Cardiac muscle cell (in vitro differentiated cells and primary cell): ENCODE measurements around the gene DPEP1. TPM values are rescaled to one million over a fixed set of nuclear protein-coding genes. Genes with fewer than 3 reads are reported as not detected.

Experiments
- DNase-seq, 2 donors: peaks; one replicate each; pipeline versions ENCODE4 v3.0.0 to v3.0.0-alpha.2; 2010 to 2017; ENCODE audit warnings: low read depth in 1 of 2, low spot score in 1 of 2
- H3K27ac ChIP-seq: fragments of 200-600 bp; sonication (generic); 2 replicates; pipeline ENCODE4 v1.5.1; 2016
- H3K27me3 ChIP-seq: fragments of 200-600 bp; sonication (generic); 2 replicates; pipeline ENCODE4 v1.6.0; 2016; ENCODE audit warnings: control low read depth
- H3K36me3 ChIP-seq: fragments of 200-600 bp; sonication (generic); 2 replicates; pipeline ENCODE4 v1.5.1; 2016; ENCODE audit warnings: control low read depth
- H3K4me1 ChIP-seq: fragments of 200-600 bp; sonication (generic); 2 replicates; pipeline ENCODE4 v1.8.1; 2017; ENCODE audit warnings: low read depth, mild to moderate bottlenecking, mixed run types
- H3K4me3 ChIP-seq: fragments of 200-600 bp; sonication (generic); 2 replicates; pipeline ENCODE4 v1.5.1; 2016; ENCODE audit warnings: mild to moderate bottlenecking
- H3K9me3 ChIP-seq: fragments of 200-600 bp; sonication (generic); 2 replicates; pipeline ENCODE4 v1.5.1; 2017; ENCODE audit warnings: low read depth, mild to moderate bottlenecking, control low read depth
- CTCF ChIP-seq: IDR thresholded peaks from 2 replicates; pipeline ENCODE4 v1.5.1; 2012; ENCODE audit warnings: low read depth, mild to moderate bottlenecking, low read length
- polyA plus RNA-seq: library from polyadenylated mRNA; unstranded; fragments of >200 nt; fragmentation: Nextera tagmentation; extraction: Ambion mirVana; gene quantifications from 2 replicates; pipeline ENCODE4 v1.2.1, GENCODE V29; 2016
- total RNA-seq: library from RNA; depleted of rRNA; stranded (reverse); fragments of >200 nt; gene quantifications from 2 replicates; pipeline ENCODE4 v1.2.3, GENCODE V29; 2016

DPEP1 gene
- total and polyA plus RNA-seq, 2 experiments from 2014 or later: 2.1 to 2.2 TPM

GRCh38 chr16:89687092-89687940 lies 73.9 kb downstream of the DPEP1 start:
- Histone ChIP-seq H3K36me3 (peaks cover 2% of the 10 kb centered on the region), H3K4me1 (peaks cover 7% of the 10 kb centered on the region), H3K27ac (peak overlapping the region; percentile 80), H3K27me3 (no peaks in the 10 kb centered on the region), H3K9me3 (no peaks in the 10 kb centered on the region), H3K4me3 (peak overlapping the region; percentile 83)
- no peak for TF ChIP-seq CTCF
- DNase-seq: peak in 1 of 2 donors; percentile 28

Other genes with a start within 250 kb of the DPEP1 start
- gene ANKRD11, start 123.1 kb upstream of the DPEP1 start, total RNA-seq: 70.1 and 111 TPM in 2 replicates
- 131 and 159 TPM in 2 replicates for gene ANKRD11, start 123.1 kb upstream of the DPEP1 start, polyA plus RNA-seq
- 173 and 248 TPM in 2 replicates for gene SPG7, start 105.2 kb upstream of the DPEP1 start, total RNA-seq
- 99.1 and 110 TPM in 2 replicates for gene SPG7, start 105.2 kb upstream of the DPEP1 start, polyA plus RNA-seq
- 4,932 and 5,939 TPM in 2 replicates for gene RPL13, start 53.0 kb upstream of the DPEP1 start, total RNA-seq
- gene RPL13, start 53.0 kb upstream of the DPEP1 start, polyA plus RNA-seq: 1,293 and 1,556 TPM in 2 replicates
- gene CPNE7, start 37.9 kb upstream of the DPEP1 start, total RNA-seq: 0.88 and 2.2 TPM in 2 replicates
- gene CPNE7, start 37.9 kb upstream of the DPEP1 start, polyA plus RNA-seq: 1.6 and 7.0 TPM in 2 replicates
- gene CHMP1A, start 44.1 kb downstream of the DPEP1 start, total RNA-seq: 82.2 and 86.2 TPM in 2 replicates
- gene CHMP1A, start 44.1 kb downstream of the DPEP1 start, polyA plus RNA-seq: 87.5 and 89.6 TPM in 2 replicates
- gene SPATA33, start 44.2 kb downstream of the DPEP1 start, total RNA-seq: 8.3 and 12.6 TPM in 2 replicates
- 13.2 and 13.5 TPM in 2 replicates for gene SPATA33, start 44.2 kb downstream of the DPEP1 start, polyA plus RNA-seq
- 58.8 and 76.3 TPM in 2 replicates for gene CDK10, start 73.0 kb downstream of the DPEP1 start, total RNA-seq
- 142 and 159 TPM in 2 replicates for gene CDK10, start 73.0 kb downstream of the DPEP1 start, polyA plus RNA-seq
- gene SPATA2L, start 88.1 kb downstream of the DPEP1 start, total RNA-seq: 15.5 and 25.2 TPM in 2 replicates
- 12.3 and 17.1 TPM in 2 replicates for gene SPATA2L, start 88.1 kb downstream of the DPEP1 start, polyA plus RNA-seq
- 21.3 and 30.0 TPM in 2 replicates for gene VPS9D1, start 107.3 kb downstream of the DPEP1 start, total RNA-seq
- 15.4 and 22.3 TPM in 2 replicates for gene VPS9D1, start 107.3 kb downstream of the DPEP1 start, polyA plus RNA-seq
- 30.4 and 43.2 TPM in 2 replicates for gene ZNF276, start 107.9 kb downstream of the DPEP1 start, total RNA-seq
- 16.2 and 22.5 TPM in 2 replicates for gene ZNF276, start 107.9 kb downstream of the DPEP1 start, polyA plus RNA-seq
- 20.7 and 26.2 TPM in 2 replicates for gene FANCA, start 203.0 kb downstream of the DPEP1 start, total RNA-seq
- 17.6 and 20.1 TPM in 2 replicates for gene FANCA, start 203.0 kb downstream of the DPEP1 start, polyA plus RNA-seq
- gene SPIRE2, start 214.8 kb downstream of the DPEP1 start, total RNA-seq: 4.1 and 7.8 TPM in 2 replicates
- 3.8 and 5.1 TPM in 2 replicates for gene SPIRE2, start 214.8 kb downstream of the DPEP1 start, polyA plus RNA-seq